K562 (cell line): ENCODE results near the gene EP300. TPM values are rescaled to one million over a fixed set of nuclear protein-coding genes. Genes with fewer than 3 reads are reported as not detected.

Experiments
- ATAC-seq: fragments of 200-7000 bp; cut with Tn5 transposase; 3 replicates; pipeline ENCODE4 v1.9.1; 2020; ENCODE audit warnings: moderate library complexity
- BruUV-seq: library from RNA; stranded (reverse); fragments of 400-500 nt; replicated peaks from 2 replicates; lab custom pipeline; 2021; lab: Mats Ljungman, UMichigan
- CTCF ChIA-PET: fragments of 300-600 bp; formaldehyde crosslinking; extraction: SDS; loops from one replicate; lab custom pipeline; 2021; ENCODE audit warnings: low intra/inter-chr PET ratio; lab: Yijun Ruan, JAX
- POLR2A ChIA-PET: fragments of 300-600, 350-650 bp; sonication (Branson Sonifier 250); formaldehyde crosslinking; extraction: SDS; loops from one replicate; lab custom pipeline; 2021; ENCODE audit warnings: antibody characterized with exemption, inconsistent platforms; lab: Yijun Ruan, JAX
- DNase-seq, 4 experiments: peaks; one replicate each; pipeline versions ENCODE4 v3.0.0 to v3.0.0-alpha.2; 2011 to 2018; ENCODE audit warnings: low spot score in 3 of 4, mixed read lengths in 3 of 4; ENCODE audit errors: extremely low read depth in 1 of 4
- FAIRE-seq: peaks from 2 replicates; lab custom pipeline; 2011; peaks lifted over from hg19 to GRCh38; lab: Jason Lieb, UNC
- H2AFZ ChIP-seq: 2 replicates; pipeline ENCODE4 v1.6.0; 2011; ENCODE audit warnings: low read depth, low read length, control low read depth, inconsistent platforms
- H3K27ac ChIP-seq: fragments of 200-600 bp; 3 replicates; pipeline ENCODE4 v1.8.0; 2011; ENCODE audit warnings: low read depth, mild to moderate bottlenecking, control low read depth, inconsistent platforms, low read length, moderate library complexity, mixed read lengths; ENCODE audit errors: extremely low read depth
- H3K27me3 ChIP-seq, 2 experiments: fragments of 300-600 bp in 1 of 2; 2 replicates in 1 of 2; 3 replicates in 1 of 2; pipeline versions ENCODE4 v1.6.0 to v1.8.0; 2011; ENCODE audit warnings: inconsistent platforms in 2 of 2, low read length in 2 of 2, mild to moderate bottlenecking in 1 of 2, mixed read lengths in 1 of 2, moderate library complexity in 1 of 2; ENCODE audit not compliant: control insufficient read depth in 2 of 2, insufficient read depth in 2 of 2
- H3K36me3 ChIP-seq: fragments of 300-600 bp; 3 replicates; pipeline ENCODE4 v1.8.0; 2011; ENCODE audit warnings: mild to moderate bottlenecking, low read length, inconsistent platforms; ENCODE audit not compliant: control insufficient read depth, insufficient read depth
- H3K4me1 ChIP-seq, 2 experiments: fragments of 200-600 bp in 1 of 2; replicated peaks in 1 of 2; 2 replicates in 1 of 2; 3 replicates in 1 of 2; pipeline versions ENCODE4 v1.5.1 to v1.8.0; 2011; ENCODE audit warnings: inconsistent platforms in 2 of 2, low read length in 2 of 2, mild to moderate bottlenecking in 1 of 2, mixed read lengths in 1 of 2, moderate library complexity in 1 of 2; ENCODE audit not compliant: control insufficient read depth in 2 of 2, insufficient read depth in 2 of 2
- H3K4me2 ChIP-seq: 2 replicates; pipeline ENCODE4 v1.6.1; 2011; ENCODE audit warnings: low read length, control low read depth, inconsistent platforms, mixed read lengths; ENCODE audit not compliant: insufficient read depth
- H3K4me3 ChIP-seq: fragments of 200-600 bp; sonication (generic), shearing (Covaris generic); 2 replicates; pipeline ENCODE4 v1.5.1; 2016; ENCODE audit warnings: control low read depth, inconsistent platforms
- H3K79me2 ChIP-seq: fragments of 200-600 bp; 3 replicates; pipeline ENCODE4 v1.8.0; 2011; ENCODE audit warnings: low read length, inconsistent platforms; ENCODE audit not compliant: control insufficient read depth, insufficient read depth
- H3K9ac ChIP-seq, 2 experiments: 2 replicates each; pipeline versions ENCODE4 v1.6.0 to v1.6.1; 2011; ENCODE audit warnings: low read depth in 2 of 2, low read length in 2 of 2, control low read depth in 1 of 2, inconsistent platforms in 1 of 2, mild to moderate bottlenecking in 1 of 2, mixed read lengths in 1 of 2; ENCODE audit not compliant: insufficient read depth in 1 of 2
- H3K9me1 ChIP-seq: one replicate; pipeline ENCODE4 v1.6.0; 2011; ENCODE audit warnings: inconsistent platforms, mild to moderate bottlenecking, low read length, moderate library complexity; ENCODE audit not compliant: control insufficient read depth, insufficient read depth
- H3K9me3 ChIP-seq: replicated peaks from 2 replicates; pipeline ENCODE4 v1.5.1; 2011; ENCODE audit warnings: low read depth, low read length, inconsistent platforms; ENCODE audit not compliant: control insufficient read depth, insufficient read depth
- H4K20me1 ChIP-seq: replicated peaks from 2 replicates; pipeline ENCODE4 v1.6.1; 2011; ENCODE audit warnings: low read length, inconsistent platforms, mixed read lengths; ENCODE audit not compliant: control insufficient read depth, insufficient read depth
- HSF4 ChIP-seq: fragments of 250-450 bp; sonication (Bioruptor Pico); IDR thresholded peaks from 2 replicates; pipeline ENCODE4 v2.1.2; 2022; ENCODE audit warnings: mild to moderate bottlenecking, moderate library complexity, borderline replicate concordance
- POLR2AphosphoS5 ChIP-seq: IDR thresholded peaks from 2 replicates; pipeline ENCODE4 v1.6.1; 2011; ENCODE audit warnings: mild to moderate bottlenecking, low read depth, low read length, moderate library complexity; ENCODE audit not compliant: control insufficient read depth, insufficient read depth
- POLR3G ChIP-seq: IDR thresholded peaks from 2 replicates; pipeline ENCODE4 v1.6.1; 2011; ENCODE audit not compliant: insufficient read length, insufficient replicate concordance; ENCODE audit errors: extremely low read depth
- RNF219 ChIP-seq: fragments of 250-450 bp; sonication (Bioruptor Pico); IDR thresholded peaks from 2 replicates; pipeline ENCODE4 v1.5.0; 2022; ENCODE audit warnings: mild to moderate bottlenecking
- SIN3A ChIP-seq, 2 experiments: fragments of 150-350 bp in 1 of 2; IDR thresholded peaks; 2 replicates each; pipeline ENCODE4 v1.6.1; 2011 to 2016; ENCODE audit warnings: borderline replicate concordance in 2 of 2, low read depth in 2 of 2, low read length in 2 of 2, mild to moderate bottlenecking in 2 of 2, moderate library complexity in 2 of 2; ENCODE audit not compliant: control insufficient read depth in 1 of 2
- SIRT6 ChIP-seq: IDR thresholded peaks from one replicate; pipeline ENCODE4 v1.6.1; 2012; ENCODE audit warnings: low read depth, mild to moderate bottlenecking, control low read depth, inconsistent platforms, low read length, moderate library complexity
- SREBF1 ChIP-seq: fragments of 150-350 bp; IDR thresholded peaks from 2 replicates; pipeline ENCODE4 v1.6.1; 2014; ENCODE audit warnings: antibody characterized with exemption, low read depth, low read length, borderline replicate concordance
- THRB ChIP-seq: fragments of 450-650 bp; formaldehyde crosslinking; conservative IDR thresholded peaks from 2 replicates; pipeline ENCODE4 v1.4.0; 2022; ENCODE audit warnings: mild to moderate bottlenecking, missing genetic modification characterization
- WGBS: fragments of 100-300 bp; shearing (Covaris generic); methylation state at CpG from one replicate; pipeline ENCODE4 v1.1.6; 2016; ENCODE audit warnings: low coverage, mixed read lengths; ENCODE audit not compliant: insufficient coverage; ENCODE audit errors: missing lambda C conversion rate; 5-methylcytosine and 5-hydroxymethylcytosine counted together
- in situ Hi-C: fragments of 300-500 bp; cut with MboI; formaldehyde crosslinking; loops from 4 replicates; pipeline ENCODE4 v1.15.0; 2018; ENCODE audit warnings: inconsistent platforms, mixed read lengths
- intact Hi-C: fragments of 100-400 bp; cut with micrococcal nuclease; formaldehyde crosslinking; loops from 2 replicates; pipeline ENCODE4 v1.14.2; 2022
- polyA plus RNA-seq, 8 experiments: library from polyadenylated mRNA; depleted of rRNA in 4 of 8; stranded (reverse) in 5 of 8; unstranded in 3 of 8; fragments of >200 nt; fragmentation: Nextera tagmentation in 2 of 8; fragmentation: Illumina TruSeq in 1 of 8; extraction: Ambion mirVana in 2 of 8; extraction: Trizol in 1 of 8; gene quantifications; 2 replicates each; pipeline versions ENCODE4 v1.2.1 to v1.2.3, GENCODE V29; 2011 to 2014; ENCODE audit warnings: inconsistent platforms in 1 of 8, missing spikeins in 1 of 8
- total RNA-seq, 7 experiments: library from RNA; depleted of rRNA in 6 of 7; stranded (reverse); fragments of >200 nt in 6 of 7; fragmentation: Illumina TruSeq in 2 of 7; extraction: Trizol in 2 of 7; gene quantifications; 2 replicates each; pipeline versions ENCODE4 v1.2.1 to v1.2.3, GENCODE V29; 2011 to 2021; ENCODE audit warnings: low replicate concordance in 1 of 7
- TF ChIP-seq, protein P1 (sequence below): sonication (generic); formaldehyde crosslinking; IDR thresholded peaks from 2 replicates; pipeline ENCODE4 v1.8.0; 2023; ENCODE audit warnings: missing genetic modification reagents, mild to moderate bottlenecking, borderline replicate concordance

EP300 gene
- total and polyA plus RNA-seq, 9 of the 15 experiments (the other 6 are each of a cell fraction or from before 2014, with no cell fraction given) = 2.2 to 28.6 (median 10.9) TPM

DNA sequence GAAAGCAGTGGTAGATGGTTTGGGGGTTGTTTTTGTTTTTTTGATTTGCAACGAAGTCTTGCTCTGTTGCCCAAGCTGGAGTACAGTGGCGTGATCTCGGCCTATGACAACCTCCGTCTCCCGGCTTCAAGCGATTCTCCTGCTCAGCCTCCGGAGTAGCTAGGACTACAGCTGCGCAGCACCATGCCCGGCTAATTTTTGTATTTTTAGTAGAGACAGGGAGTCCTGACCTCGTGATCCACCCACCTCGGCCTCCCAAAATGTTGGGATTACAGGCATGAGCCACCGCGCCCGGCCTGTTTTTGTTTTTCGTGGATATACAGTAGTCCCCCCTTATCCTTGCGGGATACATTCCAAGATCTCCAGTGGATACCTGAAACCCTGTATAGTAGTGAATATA lies 6.6 kb downstream of the EP300 start:
- no peaks in the 10 kb centered on the region for H3K9me3 ChIP-seq
- no peak overlapping the region for H3K4me2 ChIP-seq
- POLR2A ChIA-PET = interaction anchor here (0.6 kb wide), 1 partner anchor 117 kb away, joined by 3 read pairs; no protein-coding TSS in a partner anchor
- H4K20me1 ChIP-seq = peaks cover 25% of the 10 kb centered on the region
- H3K4me3 ChIP-seq = no peak overlapping the region
- H2AFZ ChIP-seq = no peak overlapping the region
- peaks cover 98% of the 10 kb centered on the region for H3K79me2 ChIP-seq
- no peak for TF ChIP-seq POLR2AphosphoS5
- no peak for TF ChIP-seq POLR3G
- no peak for TF ChIP-seq SIN3A (IDR thresholded peaks at IDR 0.05; ENCODE audit: borderline replicate concordance in 2 of 2, control insufficient read depth in 1 of 2, low read depth in 2 of 2, low read length in 2 of 2)
- TF ChIP-seq HSF4 (CRISPR knock-in tag) = no peak
- no peak for TF ChIP-seq THRB (CRISPR knock-in tag)
- TF ChIP-seq, protein P1, sequence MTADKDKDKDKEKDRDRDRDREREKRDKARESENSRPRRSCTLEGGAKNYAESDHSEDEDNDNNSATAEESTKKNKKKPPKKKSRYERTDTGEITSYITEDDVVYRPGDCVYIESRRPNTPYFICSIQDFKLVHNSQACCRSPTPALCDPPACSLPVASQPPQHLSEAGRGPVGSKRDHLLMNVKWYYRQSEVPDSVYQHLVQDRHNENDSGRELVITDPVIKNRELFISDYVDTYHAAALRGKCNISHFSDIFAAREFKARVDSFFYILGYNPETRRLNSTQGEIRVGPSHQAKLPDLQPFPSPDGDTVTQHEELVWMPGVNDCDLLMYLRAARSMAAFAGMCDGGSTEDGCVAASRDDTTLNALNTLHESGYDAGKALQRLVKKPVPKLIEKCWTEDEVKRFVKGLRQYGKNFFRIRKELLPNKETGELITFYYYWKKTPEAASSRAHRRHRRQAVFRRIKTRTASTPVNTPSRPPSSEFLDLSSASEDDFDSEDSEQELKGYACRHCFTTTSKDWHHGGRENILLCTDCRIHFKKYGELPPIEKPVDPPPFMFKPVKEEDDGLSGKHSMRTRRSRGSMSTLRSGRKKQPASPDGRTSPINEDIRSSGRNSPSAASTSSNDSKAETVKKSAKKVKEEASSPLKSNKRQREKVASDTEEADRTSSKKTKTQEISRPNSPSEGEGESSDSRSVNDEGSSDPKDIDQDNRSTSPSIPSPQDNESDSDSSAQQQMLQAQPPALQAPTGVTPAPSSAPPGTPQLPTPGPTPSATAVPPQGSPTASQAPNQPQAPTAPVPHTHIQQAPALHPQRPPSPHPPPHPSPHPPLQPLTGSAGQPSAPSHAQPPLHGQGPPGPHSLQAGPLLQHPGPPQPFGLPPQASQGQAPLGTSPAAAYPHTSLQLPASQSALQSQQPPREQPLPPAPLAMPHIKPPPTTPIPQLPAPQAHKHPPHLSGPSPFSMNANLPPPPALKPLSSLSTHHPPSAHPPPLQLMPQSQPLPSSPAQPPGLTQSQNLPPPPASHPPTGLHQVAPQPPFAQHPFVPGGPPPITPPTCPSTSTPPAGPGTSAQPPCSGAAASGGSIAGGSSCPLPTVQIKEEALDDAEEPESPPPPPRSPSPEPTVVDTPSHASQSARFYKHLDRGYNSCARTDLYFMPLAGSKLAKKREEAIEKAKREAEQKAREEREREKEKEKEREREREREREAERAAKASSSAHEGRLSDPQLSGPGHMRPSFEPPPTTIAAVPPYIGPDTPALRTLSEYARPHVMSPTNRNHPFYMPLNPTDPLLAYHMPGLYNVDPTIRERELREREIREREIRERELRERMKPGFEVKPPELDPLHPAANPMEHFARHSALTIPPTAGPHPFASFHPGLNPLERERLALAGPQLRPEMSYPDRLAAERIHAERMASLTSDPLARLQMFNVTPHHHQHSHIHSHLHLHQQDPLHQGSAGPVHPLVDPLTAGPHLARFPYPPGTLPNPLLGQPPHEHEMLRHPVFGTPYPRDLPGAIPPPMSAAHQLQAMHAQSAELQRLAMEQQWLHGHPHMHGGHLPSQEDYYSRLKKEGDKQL (CRISPR knock-in tag) = no peak
- no peak for TF ChIP-seq SREBF1
- TF ChIP-seq RNF219 (CRISPR knock-in tag) = no peak
- TF ChIP-seq SIRT6 = no peak
- H3K9me1 ChIP-seq = no peaks in the 10 kb centered on the region
- no peak overlapping the region; a peak in 1 of 4 replicates for H3K9ac ChIP-seq
- no peaks in the 10 kb centered on the region for H3K27me3 ChIP-seq
- DNase-seq (no peak), ATAC-seq (no peak), FAIRE-seq (no peak)
- no peak overlapping the region for H3K27ac ChIP-seq
- BruUV-seq = no TSS peak
- peaks cover 6 to 9% of the 10 kb centered on the region in 2 experiments; a peak in 4 of 5 replicates for H3K4me1 ChIP-seq
- CTCF ChIA-PET = no interaction called here
- intact Hi-C loops (no loop called here), in situ Hi-C loops (no loop called here)
- peaks cover 39% of the 10 kb centered on the region for H3K36me3 ChIP-seq
- WGBS = 86% methylated on average over 9 of the region's 16 CpGs
